ENCODE measurements around the gene WNK2. TPM values are rescaled to one million over a fixed set of nuclear protein-coding genes. Genes with fewer than 3 reads are reported as not detected.
"Not testable (repeated sequence)": the region's sequence is repeated elsewhere in the genome, so short reads cannot be mapped to it uniquely, and the experiment has no call there.

The WNK2 gene
- polyA plus RNA-seq, 1 donor from 2014 or later: 0.18 TPM

DNA sequence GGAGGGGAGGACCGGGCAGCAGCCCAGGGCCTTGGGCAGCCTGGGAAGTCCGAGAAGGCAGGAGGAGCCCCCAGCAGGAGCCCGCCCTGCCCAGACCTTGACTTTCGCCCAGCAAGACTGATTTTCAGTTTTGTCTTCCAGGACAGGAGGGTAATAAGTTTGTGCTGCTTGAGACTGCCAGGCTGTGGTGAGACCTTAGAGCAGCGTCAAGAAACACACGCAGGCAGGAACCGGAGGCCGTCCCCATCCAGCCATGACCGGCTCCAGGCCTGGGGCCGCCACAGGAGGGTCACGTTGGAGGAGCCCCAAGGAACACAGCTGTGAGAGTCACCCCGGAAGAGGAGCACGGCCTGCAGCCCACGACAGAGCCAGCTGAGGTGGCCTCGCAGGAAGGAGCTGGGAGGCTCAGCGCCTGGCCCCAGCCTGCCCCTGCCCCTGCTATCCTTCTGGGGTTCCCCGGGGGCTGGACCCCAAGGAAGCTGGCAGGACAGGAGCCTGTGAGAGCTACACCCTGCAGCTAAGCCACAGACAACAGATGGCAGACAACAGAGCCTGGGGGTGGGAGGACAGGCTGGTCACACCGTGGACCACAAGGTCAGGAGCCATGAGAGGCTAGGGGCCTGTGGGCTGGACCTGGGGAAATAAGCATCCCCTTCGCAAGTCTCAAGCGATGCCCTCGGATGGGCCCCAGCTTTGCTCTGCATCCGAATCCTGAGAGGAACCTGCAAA lies 141.5 kb downstream of the WNK2 start:
- Mint-ChIP-seq H3K36me3 (no peaks in the 10 kb centered on the region), H3K4me3 (no peak overlapping the region), H3K9me3 (no peaks in the 10 kb centered on the region), H3K27ac (no peak overlapping the region), H3K27me3 (peaks cover 11% of the 10 kb centered on the region), H3K4me1 (no peaks in the 10 kb centered on the region)

DNA sequence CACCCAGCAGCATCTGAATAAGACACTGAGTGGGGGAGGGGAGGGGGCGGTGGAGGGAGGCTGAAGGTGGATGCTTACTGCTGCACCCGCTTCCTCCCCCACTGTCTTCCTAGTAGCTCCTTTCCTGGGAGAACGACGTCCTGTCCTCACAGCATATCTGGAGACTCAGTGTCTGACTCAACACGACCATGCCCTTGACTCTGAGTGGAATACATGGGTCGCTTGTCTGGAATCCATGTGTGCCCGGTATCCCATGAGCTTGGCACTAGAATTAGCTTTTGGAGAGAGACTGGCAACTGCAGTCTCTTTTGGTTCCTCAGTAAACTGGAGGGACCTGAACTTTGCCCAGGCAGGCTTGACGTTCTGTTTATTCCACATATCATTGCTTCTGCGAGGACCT lies 142.1 kb downstream of the WNK2 start:
- Mint-ChIP-seq H3K4me1 (no peaks in the 10 kb centered on the region), H3K9me3 (no peaks in the 10 kb centered on the region), H3K36me3 (no peaks in the 10 kb centered on the region), H3K27me3 (peaks cover 11% of the 10 kb centered on the region), H3K27ac (no peak overlapping the region), H3K4me3 (no peak overlapping the region)

DNA sequence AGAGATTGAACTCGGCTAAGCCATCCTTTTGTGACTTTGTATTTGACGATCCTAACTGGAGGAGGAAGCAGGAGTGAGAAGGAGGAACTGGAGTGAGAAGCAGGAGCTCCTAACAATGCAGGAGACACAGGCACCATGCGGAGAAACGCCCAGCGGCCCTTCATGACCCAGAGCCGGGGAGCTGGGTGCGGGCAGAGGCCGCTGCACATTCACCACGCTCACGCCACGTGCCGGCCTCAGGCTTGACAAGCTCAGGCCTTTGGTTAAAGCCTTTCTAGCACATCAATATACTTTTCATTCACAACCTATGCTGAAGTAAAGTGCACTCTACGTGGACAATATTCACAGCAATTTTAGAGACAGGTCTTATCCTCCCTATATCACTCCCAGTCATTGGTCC lies 142.7 kb downstream of the WNK2 start:
- H3K4me3 Mint-ChIP-seq: no peak overlapping the region
- H3K27me3 Mint-ChIP-seq: peaks cover 9% of the 10 kb centered on the region
- no peaks in the 10 kb centered on the region for H3K9me3 Mint-ChIP-seq
- H3K4me1 Mint-ChIP-seq: no peaks in the 10 kb centered on the region
- no peaks in the 10 kb centered on the region for H3K36me3 Mint-ChIP-seq
- no peak overlapping the region for H3K27ac Mint-ChIP-seq

DNA sequence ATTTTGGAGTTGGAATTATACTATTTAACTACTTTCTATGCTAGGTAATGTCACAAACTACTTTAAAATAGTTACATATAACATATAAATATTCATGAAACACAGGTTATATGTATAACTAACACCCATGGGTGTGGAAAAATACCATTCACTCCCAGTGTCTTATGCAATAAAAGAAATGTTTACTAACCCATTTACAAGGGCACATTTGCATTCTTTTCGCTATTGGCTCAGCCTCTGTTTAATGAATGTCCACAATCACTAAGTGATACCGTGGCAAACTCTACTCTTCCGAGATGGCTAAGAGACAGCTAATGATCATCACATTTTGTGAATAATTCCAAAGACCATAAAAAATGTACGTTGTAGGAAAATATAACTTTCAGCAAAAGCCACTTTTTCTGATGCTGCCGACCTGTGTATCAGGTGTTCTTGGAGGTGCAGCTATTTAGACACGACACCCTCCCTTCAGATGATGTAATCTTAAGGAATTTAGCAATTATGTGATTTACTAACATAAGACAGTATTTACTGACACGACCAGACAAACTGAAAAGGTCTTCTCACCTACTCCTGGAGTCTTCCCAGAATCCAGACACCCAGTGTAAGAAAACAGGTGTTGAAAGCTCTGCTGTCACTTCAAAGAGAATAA lies 145.8 kb downstream of the WNK2 start:
- Mint-ChIP-seq H3K4me1 (no peaks in the 10 kb centered on the region), H3K4me3 (no peak overlapping the region), H3K36me3 (no peaks in the 10 kb centered on the region), H3K27ac (no peak overlapping the region), H3K9me3 (peaks cover 0 to 2% (median 0%) of the 10 kb centered on the region in 3 donors), H3K27me3 (peaks cover 3% of the 10 kb centered on the region)

GRCh38 chr9:93332317-93332716 lies 148.4 kb downstream of the WNK2 start:
- H3K4me1 Mint-ChIP-seq: no peaks in the 10 kb centered on the region
- H3K9me3 Mint-ChIP-seq: peaks cover 0 to 6% (median 4%) of the 10 kb centered on the region in 3 donors
- H3K27me3 Mint-ChIP-seq: peaks cover 3% of the 10 kb centered on the region
- no peak overlapping the region for H3K27ac Mint-ChIP-seq
- H3K4me3 Mint-ChIP-seq: no peak overlapping the region
- no peaks in the 10 kb centered on the region for H3K36me3 Mint-ChIP-seq

DNA sequence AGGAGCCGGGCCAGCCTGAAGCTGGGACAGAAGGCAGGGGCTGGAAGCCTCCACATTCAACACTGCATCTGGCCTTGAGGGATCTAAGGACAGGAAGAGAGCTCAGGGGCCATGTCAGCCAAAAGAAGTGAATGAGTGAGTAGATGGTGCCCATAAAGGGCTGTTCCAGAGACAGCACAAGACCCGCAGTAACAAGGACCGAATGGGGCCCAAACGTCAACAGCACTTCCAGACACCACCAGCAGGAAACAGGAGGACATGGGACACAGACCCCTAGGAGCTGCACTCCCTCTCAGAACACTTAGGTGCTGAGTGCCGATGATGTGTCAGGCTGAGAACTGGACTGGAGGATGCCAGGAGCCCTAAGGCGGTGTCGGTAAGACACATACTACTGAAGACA lies 152.8 kb downstream of the WNK2 start:
- H3K9me3 Mint-ChIP-seq: peaks cover 8 to 20% (median 18%) of the 10 kb centered on the region in 3 donors
- no peak overlapping the region for H3K27ac Mint-ChIP-seq
- no peak overlapping the region for H3K4me3 Mint-ChIP-seq
- no peaks in the 10 kb centered on the region for H3K36me3 Mint-ChIP-seq
- no peaks in the 10 kb centered on the region for H3K4me1 Mint-ChIP-seq
- peaks cover 4% of the 10 kb centered on the region for H3K27me3 Mint-ChIP-seq

GRCh38 chr9:93338196-93338595 lies 154.3 kb downstream of the WNK2 start:
- H3K27me3 Mint-ChIP-seq, H3K4me3 Mint-ChIP-seq, H3K27ac Mint-ChIP-seq, H3K4me1 Mint-ChIP-seq, H3K36me3 Mint-ChIP-seq: not testable (repeated sequence)
- H3K9me3 Mint-ChIP-seq: peaks cover 8 to 18% (median 18%) of the 10 kb centered on the region in 3 donors

- H3K4me3 Mint-ChIP-seq: peak overlapping the region in 1 of 4 donors; percentile 12
- H3K36me3 Mint-ChIP-seq: no peaks in the 10 kb centered on the region
- H3K27ac Mint-ChIP-seq: no peak overlapping the region
- peaks cover 8 to 20% (median 18%) of the 10 kb centered on the region in 3 donors for H3K9me3 Mint-ChIP-seq
- H3K27me3 Mint-ChIP-seq: peaks cover 10% of the 10 kb centered on the region
- no peaks in the 10 kb centered on the region for H3K4me1 Mint-ChIP-seq
Measured at GRCh38 chr9:93340091-93340490, 156.2 kb downstream of the WNK2 start.

DNA sequence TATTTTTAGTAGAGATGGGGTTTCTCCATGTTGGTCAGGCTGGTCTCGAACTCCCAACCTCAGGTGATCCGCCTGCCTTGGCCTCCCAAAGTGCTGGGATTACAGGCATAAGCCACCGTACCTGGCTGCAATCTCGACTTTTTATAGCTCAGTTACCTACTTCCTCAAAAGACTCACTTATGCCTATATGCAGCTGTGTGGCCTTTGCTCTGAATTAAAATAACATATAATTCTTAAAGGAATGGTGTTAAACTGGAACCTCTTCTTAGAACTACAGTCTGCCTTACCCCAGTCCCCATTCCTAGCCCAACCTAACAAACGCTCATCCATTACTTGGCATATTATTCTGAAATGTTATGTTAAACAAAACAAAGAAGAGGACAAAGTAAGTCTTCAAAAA lies 157.9 kb downstream of the WNK2 start:
- H3K27ac Mint-ChIP-seq, H3K4me1 Mint-ChIP-seq, H3K4me3 Mint-ChIP-seq, H3K36me3 Mint-ChIP-seq: not testable (repeated sequence)
- Mint-ChIP-seq H3K9me3 (peaks cover 10 to 20% (median 16%) of the 10 kb centered on the region in 3 donors), H3K27me3 (peaks cover 22% of the 10 kb centered on the region)

GRCh38 chr9:93342428-93342827 lies 158.5 kb downstream of the WNK2 start:
- H3K4me3 Mint-ChIP-seq, H3K27ac Mint-ChIP-seq, H3K36me3 Mint-ChIP-seq, H3K4me1 Mint-ChIP-seq: not testable (repeated sequence)
- H3K9me3 Mint-ChIP-seq: peaks cover 10 to 18% (median 13%) of the 10 kb centered on the region in 3 donors
- peaks cover 23% of the 10 kb centered on the region for H3K27me3 Mint-ChIP-seq

DNA sequence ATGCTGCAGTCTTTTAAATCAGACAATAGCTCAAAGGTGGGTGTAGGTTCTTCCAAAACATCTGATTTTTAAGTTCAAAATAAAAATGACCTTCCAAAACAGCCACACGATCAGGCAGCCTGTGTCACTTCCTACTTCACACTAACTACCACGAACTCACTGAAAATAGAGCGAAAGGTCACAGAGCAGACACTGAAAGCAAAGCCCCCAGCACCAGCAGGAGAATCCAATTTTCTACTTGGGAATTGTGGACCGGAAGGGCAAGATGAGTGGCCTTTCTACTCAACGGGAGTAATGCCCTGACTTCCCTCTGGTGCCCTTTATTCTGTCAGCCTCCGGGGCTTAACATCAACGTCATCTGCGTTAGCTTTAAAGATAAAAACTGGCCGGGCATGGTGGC lies 159.7 kb downstream of the WNK2 start:
- peaks cover 5 to 11% (median 9%) of the 10 kb centered on the region in 3 donors for H3K9me3 Mint-ChIP-seq
- H3K36me3 Mint-ChIP-seq: no peaks in the 10 kb centered on the region
- H3K27ac Mint-ChIP-seq: no peak overlapping the region
- peaks cover 0 to 3% (median 2%) of the 10 kb centered on the region in 3 donors for H3K4me1 Mint-ChIP-seq
- no peak overlapping the region for H3K4me3 Mint-ChIP-seq
- H3K27me3 Mint-ChIP-seq: peaks cover 29% of the 10 kb centered on the region

GRCh38 chr9:93345643-93346230 lies 161.8 kb downstream of the WNK2 start:
- H3K9me3 Mint-ChIP-seq: peaks cover 0 to 5% (median 2%) of the 10 kb centered on the region in 3 donors
- peaks cover 0 to 3% (median 2%) of the 10 kb centered on the region in 3 donors for H3K4me1 Mint-ChIP-seq
- no peaks in the 10 kb centered on the region for H3K36me3 Mint-ChIP-seq
- no peak overlapping the region for H3K4me3 Mint-ChIP-seq
- H3K27me3 Mint-ChIP-seq: peaks cover 28% of the 10 kb centered on the region
- no peak overlapping the region for H3K27ac Mint-ChIP-seq

- H3K9me3 Mint-ChIP-seq: peaks cover 0 to 5% (median 2%) of the 10 kb centered on the region in 3 donors
- H3K27me3 Mint-ChIP-seq: peaks cover 28% of the 10 kb centered on the region
- H3K27ac Mint-ChIP-seq: no peak overlapping the region
Measured at GRCh38 chr9:93346231-93347112, 162.5 kb downstream of the WNK2 start.

GRCh38 chr9:93347371-93347975 lies 163.5 kb downstream of the WNK2 start:
- peaks cover 28% of the 10 kb centered on the region for H3K27me3 Mint-ChIP-seq
- H3K4me3 Mint-ChIP-seq, H3K9me3 Mint-ChIP-seq, H3K4me1 Mint-ChIP-seq, H3K36me3 Mint-ChIP-seq, H3K27ac Mint-ChIP-seq: not testable (repeated sequence)

More at GRCh38 chr9:93346231-93347112, 162.5 kb downstream of the WNK2 start:
- Mint-ChIP-seq H3K4me1 (peaks cover 0 to 3% (median 2%) of the 10 kb centered on the region in 3 donors), H3K36me3 (no peaks in the 10 kb centered on the region), H3K4me3 (peak overlapping the region in 2 of 4 donors; percentile 57 to 79)
